GM23248 (cell line): ENCODE results near the gene ZDHHC3.

Source experiments
- EZH2 ChIP-seq: fragments of 200-600 bp; sonication (generic); IDR thresholded peaks from 2 replicates; pipeline ENCODE4 v1.6.1; 2018; ENCODE audit warnings: antibody characterized with exemption, mild to moderate bottlenecking; ENCODE audit not compliant: insufficient read depth, poor library complexity, severe bottlenecking
- EZH2phosphoT487 ChIP-seq: fragments of 200-600 bp; sonication (generic); IDR thresholded peaks from 2 replicates; pipeline ENCODE4 v1.6.1; 2018; ENCODE audit warnings: antibody characterized with exemption, moderate library complexity, mild to moderate bottlenecking, low read depth; ENCODE audit not compliant: insufficient read depth

GRCh38 chr3:45024542-45025255, 48.7 kb upstream of the ZDHHC3 start:
- TF ChIP-seq EZH2 (no peak), EZH2phosphoT487 (no peak)
